T-helper 1 cell (primary cell): ENCODE measurements around the gene BCAR3.
"Not testable (repeated sequence)": the region's sequence is repeated elsewhere in the genome, so short reads cannot be mapped to it uniquely, and the experiment has no call there.

Source experiments
- DNase-seq, 5 donors: peaks; one replicate each; pipeline ENCODE4 v3.0.0-alpha.2; 2012 to 2020

Gene BCAR3

GRCh38 chr1:93705892-93706500, 24.4 kb upstream of the BCAR3 start:
- DNase-seq = no peak

- no peak for DNase-seq
Measured at GRCh38 chr1:93704052-93704451, 22.4 kb upstream of the BCAR3 start.

GRCh38 chr1:93703643-93704042, 22.0 kb upstream of the BCAR3 start:
- no peak for DNase-seq

GRCh38 chr1:93702828-93703183, 21.2 kb upstream of the BCAR3 start:
- no peak for DNase-seq

GRCh38 chr1:93702111-93702827, 20.6 kb upstream of the BCAR3 start:
- no peak for DNase-seq

GRCh38 chr1:93701629-93702028, 20.0 kb upstream of the BCAR3 start:
- DNase-seq = no peak

- DNase-seq = no peak
Measured at GRCh38 chr1:93700532-93701469, 19.2 kb upstream of the BCAR3 start.

GRCh38 chr1:93699503-93700168, 18.0 kb upstream of the BCAR3 start:
- no peak for DNase-seq

GRCh38 chr1:93699049-93699384, 17.4 kb upstream of the BCAR3 start:
- DNase-seq = no peak

GRCh38 chr1:93698329-93699048, 16.9 kb upstream of the BCAR3 start:
- DNase-seq = no peak

GRCh38 chr1:93697566-93697965, 15.9 kb upstream of the BCAR3 start:
- DNase-seq = not testable (repeated sequence)

GRCh38 chr1:93695411-93696005, 13.9 kb upstream of the BCAR3 start:
- no peak for DNase-seq

- no peak for DNase-seq
Measured at GRCh38 chr1:93694819-93695218, 13.2 kb upstream of the BCAR3 start.

- no peak for DNase-seq
Measured at GRCh38 chr1:93694039-93694438, 12.4 kb upstream of the BCAR3 start.

GRCh38 chr1:93692983-93693591, 11.4 kb upstream of the BCAR3 start:
- DNase-seq = peak in 1 of 5 donors; percentile 83

GRCh38 chr1:93692451-93692861, 10.8 kb upstream of the BCAR3 start:
- no peak for DNase-seq

GRCh38 chr1:93692026-93692425, 10.4 kb upstream of the BCAR3 start:
- no peak for DNase-seq

GRCh38 chr1:93690921-93691789, 9.5 kb upstream of the BCAR3 start:
- DNase-seq = no peak

- DNase-seq = no peak
Measured at GRCh38 chr1:93690341-93690740, 8.7 kb upstream of the BCAR3 start.

GRCh38 chr1:93689521-93690223, 8.0 kb upstream of the BCAR3 start:
- no peak for DNase-seq
